Lower lobe of right lung (tissue), 2 donors: ENCODE measurements around the gene SERPINB6. TPM values are rescaled to one million over a fixed set of nuclear protein-coding genes. Genes with fewer than 3 reads are reported as not detected.
"Not testable (repeated sequence)": the region's sequence is repeated elsewhere in the genome, so short reads cannot be mapped to it uniquely, and the experiment has no call there.

Experiments
- ATAC-seq, 2 donors: fragments of 200-7000 bp; cut with Tn5 transposase; one replicate each; pipeline ENCODE4 v1.9.1; 2020 to 2022; ENCODE audit warnings: mild to moderate bottlenecking in 2 of 2, moderate library complexity in 2 of 2
- DNase-seq: peaks from one replicate; pipeline ENCODE4 v3.0.0-alpha.2; 2020
- H3K27ac ChIP-seq: fragments of 200-600 bp; one replicate; pipeline ENCODE4 v1.8.0; 2022
- H3K27me3 ChIP-seq: fragments of 200-600 bp; one replicate; pipeline ENCODE4 v1.8.0; 2022; ENCODE audit warnings: low read depth
- H3K36me3 ChIP-seq: fragments of 200-600 bp; one replicate; pipeline ENCODE4 v1.8.0; 2022; ENCODE audit warnings: mild to moderate bottlenecking
- H3K4me1 ChIP-seq: fragments of 200-600 bp; one replicate; pipeline ENCODE4 v1.8.0; 2022
- H3K4me3 ChIP-seq: fragments of 200-600 bp; one replicate; pipeline ENCODE4 v1.8.0; 2022; ENCODE audit warnings: mild to moderate bottlenecking
- H3K9me3 ChIP-seq: fragments of 200-600 bp; one replicate; pipeline ENCODE4 v1.8.0; 2022
- CTCF ChIP-seq: fragments of 200-600 bp; IDR thresholded peaks from one replicate; pipeline ENCODE4 v1.8.0; 2022; ENCODE audit warnings: antibody characterized with exemption, mild to moderate bottlenecking
- intact Hi-C: fragments of 100-400 bp; cut with DNase I; formaldehyde crosslinking; loops from one replicate; pipeline ENCODE4 v1.11.0; 2022
- total RNA-seq: library from RNA; stranded (reverse); fragmentation: NEBNext Ultra II Directional; extraction: Animal tissue kit (Norgen Biotek cat#: 25700); gene quantifications from one replicate; pipeline ENCODE4 v1.2.1, GENCODE V29; 2021
- donor health status: DM: no; HTN: yes; CAD: no; lungs with severe emphysema.

SERPINB6 gene
- total RNA-seq, 1 donor from 2014 or later, result 160 TPM

GRCh38 chr6:2909718-2910117 is 61.6 kb downstream of the SERPINB6 start:
- Histone ChIP-seq H3K9me3 (no peaks in the 10 kb centered on the region), H3K4me3 (no peak overlapping the region), H3K4me1 (no peaks in the 10 kb centered on the region), H3K27ac (no peak overlapping the region), H3K27me3 (no peaks in the 10 kb centered on the region), H3K36me3 (no peaks in the 10 kb centered on the region)
- TF ChIP-seq CTCF, result no peak
- intact Hi-C loops, result loop anchor here (10.0 kb wide), 1 partner anchor 55 kb away; no protein-coding TSS in a partner anchor
- DNase-seq (no peak), ATAC-seq (no peak)

GRCh38 chr6:2909051-2909606 is 62.2 kb downstream of the SERPINB6 start:
- not testable (repeated sequence) for ATAC-seq, H3K4me1 ChIP-seq, H3K27ac ChIP-seq, DNase-seq, H3K27me3 ChIP-seq, H3K9me3 ChIP-seq, H3K4me3 ChIP-seq, H3K36me3 ChIP-seq
- intact Hi-C loops, result loop anchor here (10.0 kb wide), 1 partner anchor 54 kb away; no protein-coding TSS in a partner anchor

GRCh38 chr6:2908516-2908915 is 62.9 kb downstream of the SERPINB6 start:
- not testable (repeated sequence) for H3K4me1 ChIP-seq, ATAC-seq, DNase-seq, H3K4me3 ChIP-seq, H3K36me3 ChIP-seq, H3K9me3 ChIP-seq, H3K27me3 ChIP-seq, H3K27ac ChIP-seq
- intact Hi-C loops, result loop anchor here (10.0 kb wide), 1 partner anchor 54 kb away; no protein-coding TSS in a partner anchor

- H3K27me3 ChIP-seq, DNase-seq, H3K9me3 ChIP-seq: not testable (repeated sequence)
- ATAC-seq, result peak; percentile 3 to 86
- intact Hi-C loops, result loop anchor here (10.0 kb wide), 1 partner anchor 49 kb away; no protein-coding TSS in a partner anchor
- Histone ChIP-seq H3K4me1 (peaks cover 28% of the 10 kb centered on the region), H3K36me3 (peaks cover 18% of the 10 kb centered on the region), H3K27ac (peak overlapping the region; percentile 86), H3K4me3 (peak overlapping the region; percentile 78)
Observed at GRCh38 chr6:2903411-2904185, 67.8 kb downstream of the SERPINB6 start.

GRCh38 chr6:2901645-2902502 is 69.5 kb downstream of the SERPINB6 start:
- Histone ChIP-seq H3K36me3 (peaks cover 30% of the 10 kb centered on the region), H3K27ac (peak overlapping the region; percentile 86), H3K4me1 (peaks cover 32% of the 10 kb centered on the region), H3K4me3 (peak overlapping the region; percentile 78)
- H3K27me3 ChIP-seq, H3K9me3 ChIP-seq, DNase-seq, ATAC-seq: not testable (repeated sequence)
- intact Hi-C loops, result loop anchor here (10.0 kb wide), 1 partner anchor 47 kb away; no protein-coding TSS in a partner anchor

GRCh38 chr6:2900821-2901644 is 70.3 kb downstream of the SERPINB6 start:
- Histone ChIP-seq H3K27ac (peak overlapping the region; percentile 14), H3K27me3 (no peaks in the 10 kb centered on the region), H3K36me3 (peaks cover 38% of the 10 kb centered on the region), H3K4me1 (peaks cover 32% of the 10 kb centered on the region), H3K9me3 (no peaks in the 10 kb centered on the region), H3K4me3 (peak overlapping the region; percentile 78)
- no peak for DNase-seq
- no peak for TF ChIP-seq CTCF
- ATAC-seq, result no peak
- intact Hi-C loops, result loop anchor here (10.0 kb wide), 1 partner anchor 46 kb away; no protein-coding TSS in a partner anchor
